Measurements from ENCODE around the gene RBM20. TPM values are rescaled to one million over a fixed set of nuclear protein-coding genes. Genes with fewer than 3 reads are reported as not detected.
A peak's percentile ranks its signal among the peaks of the same experiment; 100 is the strongest.
"Not testable (repeated sequence)": the region's sequence is repeated elsewhere in the genome, so short reads cannot be mapped to it uniquely, and the experiment has no call there.

RBM20 gene
- polyA plus RNA-seq, 4 donors = under 0.01 to 0.52 (median 0.36) TPM; not detected in 1

DNA sequence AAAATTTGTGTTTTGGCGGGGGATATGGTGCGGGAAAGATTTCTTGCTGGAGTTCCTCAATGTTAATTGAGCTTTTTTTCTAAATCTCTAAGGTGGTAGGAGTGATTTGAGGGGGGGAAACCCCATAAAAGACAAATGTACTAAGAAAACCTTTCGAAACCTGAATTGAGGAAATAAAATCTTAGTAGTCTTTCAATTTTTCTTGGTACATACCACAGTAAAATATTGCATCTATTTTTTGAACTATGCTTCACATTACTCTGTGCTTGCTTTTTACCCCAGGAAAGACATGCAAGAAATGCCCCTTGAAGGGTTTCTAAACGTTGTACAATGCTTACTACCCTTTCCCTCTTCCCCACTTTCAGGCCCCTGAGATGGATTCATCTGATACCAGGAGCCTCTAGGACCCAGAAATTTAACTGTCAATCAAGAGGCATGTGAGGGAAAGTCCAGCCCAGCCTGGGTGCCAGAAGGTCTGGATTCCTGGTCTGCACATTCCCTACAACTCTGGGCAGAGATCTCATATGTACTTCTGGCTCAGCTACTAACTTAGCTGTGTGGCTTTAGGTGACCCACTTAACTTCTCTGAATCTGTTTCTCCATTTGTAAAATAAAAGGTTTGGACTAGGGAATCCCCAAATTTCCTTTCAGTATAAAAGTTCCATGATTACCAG lies 221.8 kb downstream of the RBM20 start:
- no peak for DNase-seq
- no peak for FAIRE-seq
- WGBS, 3 donors = 31 to 45% (median 33%) methylated on average over 4 of the region's 4 CpGs
- H3K9me3 ChIP-seq (ENCODE audit: control insufficient read depth in 2 of 2, insufficient read depth in 1 of 2, low read depth in 1 of 2, low read length in 1 of 2) = no peaks in the 10 kb centered on the region
- no peaks in the 10 kb centered on the region for H3K27me3 ChIP-seq (ENCODE audit: control insufficient read depth in 3 of 3, insufficient read depth in 3 of 3, low read length in 3 of 3)
- peaks cover 2 to 36% (median 33%) of the 10 kb centered on the region in 3 donors for H3K4me1 ChIP-seq (ENCODE audit: control insufficient read depth in 3 of 3, insufficient read depth in 2 of 3, low read depth in 1 of 3, low read length in 2 of 3)
- peak overlapping the region; percentile 77 to 99 (median 90) for H3K27ac ChIP-seq (ENCODE audit: low read depth in 1 of 3, low read length in 2 of 3)
- H3K36me3 ChIP-seq (ENCODE audit: control insufficient read depth in 3 of 3, insufficient read depth in 2 of 3, low read depth in 1 of 3, low read length in 3 of 3) = peaks cover 0 to 4% (median 0%) of the 10 kb centered on the region in 3 donors
- no peak overlapping the region for H3K4me3 ChIP-seq (ENCODE audit: low read depth in 1 of 3, low read length in 3 of 3)

DNA sequence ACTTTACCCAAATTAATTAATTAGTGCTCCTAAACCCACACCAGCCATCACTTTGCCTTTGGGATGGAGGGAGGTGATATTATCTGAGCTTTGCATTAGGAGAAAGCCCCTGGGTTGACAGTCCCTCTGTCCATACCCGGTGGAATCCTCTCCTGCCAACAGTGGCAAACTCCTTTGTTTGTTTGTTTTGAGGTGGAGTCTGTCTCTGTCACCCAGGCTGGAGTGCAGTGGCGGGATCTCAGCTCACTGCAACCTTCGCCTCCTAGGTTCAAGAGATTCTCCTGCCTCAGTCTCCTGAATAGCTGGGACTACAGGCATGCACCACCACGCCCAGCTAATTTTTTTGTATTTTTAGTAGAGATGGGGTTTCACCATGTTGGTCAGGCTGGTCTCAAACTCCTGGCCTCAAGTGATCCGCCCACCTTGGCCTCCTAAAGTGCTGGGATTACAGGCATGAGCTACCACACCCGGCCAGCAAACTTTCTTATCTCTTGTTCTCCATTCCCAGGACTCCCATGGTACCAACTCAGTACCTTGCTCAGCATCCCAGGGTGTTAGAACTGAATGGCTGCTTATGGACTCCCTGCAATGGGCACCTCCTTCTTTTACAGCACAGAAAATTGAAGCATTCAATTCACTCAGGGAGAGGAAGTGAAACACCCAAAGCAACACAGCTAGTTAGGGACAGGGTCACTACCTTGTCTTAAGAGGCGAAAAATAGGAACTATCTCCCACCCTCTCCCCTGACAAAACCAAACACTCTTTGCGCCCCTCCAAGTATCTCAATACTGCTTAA lies 223.1 kb downstream of the RBM20 start:
- H3K27me3 ChIP-seq (ENCODE audit: control insufficient read depth in 3 of 3, insufficient read depth in 3 of 3, low read length in 3 of 3); H3K4me3 ChIP-seq (ENCODE audit: low read depth in 1 of 3, low read length in 3 of 3); H3K36me3 ChIP-seq (ENCODE audit: control insufficient read depth in 3 of 3, insufficient read depth in 2 of 3, low read depth in 1 of 3, low read length in 3 of 3); H3K9me3 ChIP-seq (ENCODE audit: control insufficient read depth in 2 of 2, insufficient read depth in 1 of 2, low read depth in 1 of 2, low read length in 1 of 2); FAIRE-seq; DNase-seq: not testable (repeated sequence)
- peaks cover 2 to 37% (median 30%) of the 10 kb centered on the region in 3 donors for H3K4me1 ChIP-seq (ENCODE audit: control insufficient read depth in 3 of 3, insufficient read depth in 2 of 3, low read depth in 1 of 3, low read length in 2 of 3)
- 71 to 76% (median 73%) methylated on average over 8 of the region's 8 CpGs for WGBS, 3 donors
- H3K27ac ChIP-seq (ENCODE audit: low read depth in 1 of 3, low read length in 2 of 3) = peak overlapping the region; percentile 1 to 73 (median 67)

GRCh38 chr10:110867807-110868465 lies 223.8 kb downstream of the RBM20 start:
- WGBS, 3 donors = 56 to 64% (median 63%) methylated on average over 4 of the region's 4 CpGs
- Histone ChIP-seq H3K4me1 (ENCODE audit: control insufficient read depth in 3 of 3, insufficient read depth in 2 of 3, low read depth in 1 of 3, low read length in 2 of 3) (peaks cover 0 to 31% (median 30%) of the 10 kb centered on the region in 3 donors), H3K4me3 (ENCODE audit: low read depth in 1 of 3, low read length in 3 of 3) (no peak overlapping the region), H3K36me3 (ENCODE audit: control insufficient read depth in 3 of 3, insufficient read depth in 2 of 3, low read depth in 1 of 3, low read length in 3 of 3) (peaks cover 0 to 4% (median 0%) of the 10 kb centered on the region in 3 donors), H3K9me3 (ENCODE audit: control insufficient read depth in 2 of 2, insufficient read depth in 1 of 2, low read depth in 1 of 2, low read length in 1 of 2) (no peaks in the 10 kb centered on the region), H3K27me3 (ENCODE audit: control insufficient read depth in 3 of 3, insufficient read depth in 3 of 3, low read length in 3 of 3) (no peaks in the 10 kb centered on the region), H3K27ac (ENCODE audit: low read depth in 1 of 3, low read length in 2 of 3) (peak overlapping the region; percentile 1 to 73 (median 67))
- DNase-seq (no peak), FAIRE-seq (no peak)

GRCh38 chr10:110868981-110869380 lies 224.8 kb downstream of the RBM20 start:
- FAIRE-seq = no peak
- 61 to 92% (median 74%) methylated on average over 6 of the region's 6 CpGs for WGBS, 3 donors
- Histone ChIP-seq H3K27ac (ENCODE audit: low read depth in 1 of 3, low read length in 2 of 3) (peak overlapping the region in 2 of 3 donors; percentile 5 to 71), H3K27me3 (ENCODE audit: control insufficient read depth in 3 of 3, insufficient read depth in 3 of 3, low read length in 3 of 3) (no peaks in the 10 kb centered on the region), H3K9me3 (ENCODE audit: control insufficient read depth in 2 of 2, insufficient read depth in 1 of 2, low read depth in 1 of 2, low read length in 1 of 2) (no peaks in the 10 kb centered on the region), H3K4me3 (ENCODE audit: low read depth in 1 of 3, low read length in 3 of 3) (no peak overlapping the region), H3K36me3 (ENCODE audit: control insufficient read depth in 3 of 3, insufficient read depth in 2 of 3, low read depth in 1 of 3, low read length in 3 of 3) (peaks cover 0 to 4% (median 0%) of the 10 kb centered on the region in 3 donors), H3K4me1 (ENCODE audit: control insufficient read depth in 3 of 3, insufficient read depth in 2 of 3, low read depth in 1 of 3, low read length in 2 of 3) (peaks cover 0 to 30% (median 27%) of the 10 kb centered on the region in 3 donors)
- peak in 1 of 2 donors; percentile 60 for DNase-seq

- no peaks in the 10 kb centered on the region for H3K9me3 ChIP-seq (ENCODE audit: control insufficient read depth in 2 of 2, insufficient read depth in 1 of 2, low read depth in 1 of 2, low read length in 1 of 2)
- H3K4me1 ChIP-seq (ENCODE audit: control insufficient read depth in 3 of 3, insufficient read depth in 2 of 3, low read depth in 1 of 3, low read length in 2 of 3) = peaks cover 0 to 12% (median 12%) of the 10 kb centered on the region in 3 donors
- H3K27me3 ChIP-seq (ENCODE audit: control insufficient read depth in 3 of 3, insufficient read depth in 3 of 3, low read length in 3 of 3) = no peaks in the 10 kb centered on the region
- WGBS, 3 donors = 63 to 69% (median 68%) methylated on average over 13 of the region's 13 CpGs
- peak overlapping the region in 2 of 3 donors; percentile 81 to 93 for H3K4me3 ChIP-seq (ENCODE audit: low read depth in 1 of 3, low read length in 3 of 3)
- no peak for DNase-seq
- H3K27ac ChIP-seq (ENCODE audit: low read depth in 1 of 3, low read length in 2 of 3) = peak overlapping the region; percentile 94 to 97 (median 95)
- FAIRE-seq = no peak
- H3K36me3 ChIP-seq (ENCODE audit: control insufficient read depth in 3 of 3, insufficient read depth in 2 of 3, low read depth in 1 of 3, low read length in 3 of 3) = peaks cover 0 to 4% (median 0%) of the 10 kb centered on the region in 3 donors
Measured at GRCh38 chr10:110870823-110871297, 226.7 kb downstream of the RBM20 start.

DNA sequence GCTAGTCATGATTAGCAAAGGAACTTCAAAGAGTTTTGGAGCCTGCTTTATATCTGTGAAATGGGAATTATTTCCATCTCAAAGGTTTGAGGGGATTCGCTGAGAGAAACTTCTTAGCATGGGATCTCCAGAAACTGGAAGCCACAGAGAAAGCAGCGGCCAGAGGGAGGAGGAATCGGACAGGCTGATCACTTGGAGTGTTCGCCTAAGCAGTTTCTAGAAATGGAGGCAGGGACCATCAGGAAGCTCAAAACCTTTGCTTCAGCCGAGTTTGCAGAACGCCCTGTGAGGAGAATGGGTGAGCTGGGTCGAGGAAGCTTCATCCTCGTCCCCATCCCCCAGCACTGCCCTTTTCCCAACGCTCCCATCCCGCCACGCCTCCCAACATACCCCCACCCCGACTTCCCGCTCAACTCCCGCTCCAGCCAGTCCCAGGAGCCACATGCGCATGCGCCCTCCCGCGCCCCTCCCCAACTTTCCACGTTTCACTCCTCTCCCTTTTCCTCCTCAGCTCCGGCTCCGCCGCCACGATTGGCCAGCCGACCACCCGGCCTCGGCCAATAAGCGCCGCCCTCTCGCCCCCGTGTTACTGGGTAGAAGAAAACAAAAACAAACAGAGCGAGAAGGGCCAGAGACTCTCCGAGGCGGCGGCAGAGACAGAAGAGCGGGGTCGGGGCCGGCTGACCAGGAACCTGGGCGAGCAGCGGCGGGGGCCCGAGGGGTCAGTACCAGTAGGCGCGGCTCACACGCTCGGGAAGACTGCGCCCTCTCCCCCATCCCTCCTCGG lies 227.4 kb downstream of the RBM20 start, which contains the start of gene PDCD4:
PDCD4 (plus strand) TSS at position 631 of the 787 bp plus-strand sequence. CDS start 4,100 bp downstream, outside the sequence.
- Histone ChIP-seq H3K36me3 (ENCODE audit: control insufficient read depth in 3 of 3, insufficient read depth in 2 of 3, low read depth in 1 of 3, low read length in 3 of 3) (peaks cover 0 to 7% (median 0%) of the 10 kb centered on the region in 3 donors), H3K9me3 (ENCODE audit: control insufficient read depth in 2 of 2, insufficient read depth in 1 of 2, low read depth in 1 of 2, low read length in 1 of 2) (no peaks in the 10 kb centered on the region), H3K27ac (ENCODE audit: low read depth in 1 of 3, low read length in 2 of 3) (peak within 1 kb of the TSS; percentile 94 to 97 (median 95)), H3K4me1 (ENCODE audit: control insufficient read depth in 3 of 3, insufficient read depth in 2 of 3, low read depth in 1 of 3, low read length in 2 of 3) (peaks cover 0 to 11% (median 8%) of the 10 kb centered on the region in 3 donors), H3K4me3 (ENCODE audit: low read depth in 1 of 3, low read length in 3 of 3) (peak within 1 kb of the TSS; percentile 81 to 100 (median 93)), H3K27me3 (ENCODE audit: control insufficient read depth in 3 of 3, insufficient read depth in 3 of 3, low read length in 3 of 3) (no peaks in the 10 kb centered on the region)
- DNase-seq = peak; percentile 98 to 99
- no peak for FAIRE-seq
- WGBS, 3 donors = 1 to 2% (median 1%) methylated on average over 41 to 47 of the region's 47 CpGs

GRCh38 chr10:110872145-110872983 lies 228.2 kb downstream of the RBM20 start:
- 0 to 1% (median 0%) methylated on average over 50 to 70 of the region's 70 CpGs for WGBS, 3 donors
- FAIRE-seq (no peak), DNase-seq (peak in 1 of 2 donors; percentile 82)

More at GRCh38 chr10:110872145-110872983, 228.2 kb downstream of the RBM20 start:
- H3K36me3 ChIP-seq (ENCODE audit: control insufficient read depth in 3 of 3, insufficient read depth in 2 of 3, low read depth in 1 of 3, low read length in 3 of 3) = peaks cover 0 to 10% (median 2%) of the 10 kb centered on the region in 3 donors
- peak overlapping the region; percentile 94 to 97 (median 95) for H3K27ac ChIP-seq (ENCODE audit: low read depth in 1 of 3, low read length in 2 of 3)
- H3K4me1 ChIP-seq (ENCODE audit: control insufficient read depth in 3 of 3, insufficient read depth in 2 of 3, low read depth in 1 of 3, low read length in 2 of 3) = peaks cover 0 to 8% (median 7%) of the 10 kb centered on the region in 3 donors
- H3K9me3 ChIP-seq (ENCODE audit: control insufficient read depth in 2 of 2, insufficient read depth in 1 of 2, low read depth in 1 of 2, low read length in 1 of 2) = no peaks in the 10 kb centered on the region
- peak overlapping the region; percentile 81 to 100 (median 93) for H3K4me3 ChIP-seq (ENCODE audit: low read depth in 1 of 3, low read length in 3 of 3)
- H3K27me3 ChIP-seq (ENCODE audit: control insufficient read depth in 3 of 3, insufficient read depth in 3 of 3, low read length in 3 of 3) = no peaks in the 10 kb centered on the region
